ENCODE results near the gene EEF1AKMT4. TPM values are rescaled to one million over a fixed set of nuclear protein-coding genes. Genes with fewer than 3 reads are reported as not detected.
"Not testable (repeated sequence)": the region's sequence is repeated elsewhere in the genome, so short reads cannot be mapped to it uniquely, and the experiment has no call there.

Gene EEF1AKMT4
- total RNA-seq, 1 donor from 2014 or later = 2.7 TPM

GRCh38 chr3:184261854-184262763 is 12.6 kb downstream of the EEF1AKMT4 start:
- intact Hi-C loops (cut with DNase I) = no loop called here
- peak overlapping the region; percentile 48 for H3K4me3 ChIP-seq
- H3K27ac ChIP-seq = no peak overlapping the region
- TF ChIP-seq CTCF (IDR thresholded peaks at IDR 0.05) = no peak
- H3K9me3 ChIP-seq = no peaks in the 10 kb centered on the region
- no peaks in the 10 kb centered on the region for H3K36me3 ChIP-seq
- ATAC-seq (peak; percentile 3), DNase-seq (no peak)
- H3K27me3 ChIP-seq = peaks cover 66% of the 10 kb centered on the region
- peaks cover 23% of the 10 kb centered on the region for H3K4me1 ChIP-seq

GRCh38 chr3:184262764-184263179 is 13.3 kb downstream of the EEF1AKMT4 start:
- Histone ChIP-seq H3K4me3 (no peak overlapping the region), H3K4me1 (peaks cover 23% of the 10 kb centered on the region), H3K27ac (no peak overlapping the region), H3K27me3 (peaks cover 67% of the 10 kb centered on the region), H3K36me3 (no peaks in the 10 kb centered on the region), H3K9me3 (no peaks in the 10 kb centered on the region)
- TF ChIP-seq CTCF (IDR thresholded peaks at IDR 0.05) = no peak
- intact Hi-C loops (cut with DNase I) = no loop called here
- ATAC-seq (no peak), DNase-seq (no peak)

DNA sequence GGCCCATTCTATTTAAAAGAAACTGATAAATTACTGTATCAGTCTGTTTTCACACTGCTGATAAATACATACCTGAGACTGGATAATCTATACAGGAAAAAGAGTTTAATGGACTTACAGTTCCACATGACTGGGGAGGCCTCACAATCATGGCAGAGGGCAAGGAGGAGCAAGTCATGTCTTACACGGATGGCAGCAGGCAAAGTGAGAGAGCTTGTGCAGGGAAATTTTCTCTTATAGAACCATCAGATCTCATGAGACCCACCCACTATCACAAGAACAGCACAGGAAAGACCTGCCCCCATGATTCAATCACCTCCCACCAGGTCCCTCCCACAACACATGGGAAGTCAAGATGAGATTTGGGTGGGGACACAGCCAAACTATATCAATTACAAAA is 17.8 kb downstream of the EEF1AKMT4 start:
- H3K4me3 ChIP-seq; H3K4me1 ChIP-seq; H3K9me3 ChIP-seq; H3K36me3 ChIP-seq; intact Hi-C loops (cut with DNase I); H3K27ac ChIP-seq; DNase-seq; ATAC-seq: not testable (repeated sequence)
- peaks cover 57% of the 10 kb centered on the region for H3K27me3 ChIP-seq

DNA sequence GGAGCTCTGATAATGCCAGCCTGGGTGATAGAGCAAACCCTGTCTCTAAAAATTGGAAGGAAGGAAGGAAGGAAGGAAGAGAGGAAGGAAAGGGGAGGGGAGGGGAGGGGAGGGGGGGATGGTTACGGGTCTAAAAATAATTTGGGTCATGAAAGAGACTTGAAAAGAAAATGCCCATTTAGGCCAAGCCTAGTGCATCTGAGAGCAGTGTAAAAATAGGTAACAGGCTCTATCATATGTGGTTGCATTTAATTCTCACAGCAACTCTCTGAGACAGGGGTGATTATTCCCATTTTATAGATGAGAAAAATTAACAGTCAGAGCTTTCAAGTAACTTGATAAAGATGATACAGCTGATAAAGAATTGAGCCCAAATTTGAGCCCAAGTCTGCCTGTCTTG is 22.8 kb downstream of the EEF1AKMT4 start:
- Histone ChIP-seq H3K4me1 (no peaks in the 10 kb centered on the region), H3K9me3 (no peaks in the 10 kb centered on the region), H3K27ac (no peak overlapping the region), H3K27me3 (peaks cover 48% of the 10 kb centered on the region), H3K4me3 (no peak overlapping the region), H3K36me3 (no peaks in the 10 kb centered on the region)
- DNase-seq (no peak), ATAC-seq (no peak)
- intact Hi-C loops (cut with DNase I) = no loop called here
- no peak for TF ChIP-seq CTCF (IDR thresholded peaks at IDR 0.05)

DNA sequence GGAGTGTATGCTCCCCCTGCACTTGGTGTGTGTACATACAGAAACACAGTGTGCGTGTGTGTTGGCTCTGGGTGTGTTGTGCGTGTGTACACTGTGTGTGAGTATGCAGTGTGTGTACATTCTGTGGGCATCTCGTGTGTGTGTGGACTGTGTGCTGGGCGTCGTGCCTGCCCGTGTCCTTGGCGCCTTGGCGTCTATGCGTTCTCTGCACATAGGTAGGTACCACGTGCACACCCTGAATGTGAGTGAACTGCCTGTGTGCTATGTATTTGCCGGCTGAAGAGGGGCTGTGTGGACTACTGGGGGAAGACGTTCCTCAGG is 25.9 kb downstream of the EEF1AKMT4 start:
- TF ChIP-seq CTCF (IDR thresholded peaks at IDR 0.05) = no peak
- no peak overlapping the region for H3K4me3 ChIP-seq
- H3K27me3 ChIP-seq = peaks cover 34% of the 10 kb centered on the region
- intact Hi-C loops (cut with DNase I) = no loop called here
- H3K27ac ChIP-seq = no peak overlapping the region
- no peak for DNase-seq
- H3K4me1 ChIP-seq = no peaks in the 10 kb centered on the region
- no peaks in the 10 kb centered on the region for H3K36me3 ChIP-seq
- no peaks in the 10 kb centered on the region for H3K9me3 ChIP-seq
- ATAC-seq = no peak

GRCh38 chr3:184275961-184276910 is 26.8 kb downstream of the EEF1AKMT4 start, which contains the start of gene ECE2:
Gene ECE2 (plus strand): TSS chr3:184276022. CDS start chr3:184276154, 132 bp downstream.
- no peak within 1 kb of the TSS for H3K4me3 ChIP-seq
- TF ChIP-seq CTCF (IDR thresholded peaks at IDR 0.05) = no peak
- H3K9me3 ChIP-seq = no peaks in the 10 kb centered on the region
- DNase-seq (no peak), ATAC-seq (peak; percentile 7)
- no peaks in the 10 kb centered on the region for H3K4me1 ChIP-seq
- H3K36me3 ChIP-seq = no peaks in the 10 kb centered on the region
- intact Hi-C loops (cut with DNase I) = no loop called here
- H3K27me3 ChIP-seq = peaks cover 33% of the 10 kb centered on the region
- no peak within 1 kb of the TSS for H3K27ac ChIP-seq

Measured in upper lobe of right lung (tissue), 1 donor.